WERI-Rb-1 (cell line): Measurements from ENCODE around the gene BACE2.

ENCODE experiments used
- DNase-seq: peaks from one replicate; pipeline ENCODE4 v3.0.0-alpha.2; 2020
- H3K27ac ChIP-seq: fragments of 250-450 bp; sonication (Bioruptor Pico); 2 replicates; pipeline ENCODE4 v1.5.1; 2020; ENCODE audit warnings: mild to moderate bottlenecking, moderate library complexity
- H3K27me3 ChIP-seq: fragments of 250-450 bp; sonication (Bioruptor Pico); 2 replicates; pipeline ENCODE4 v1.5.1; 2021; ENCODE audit warnings: mild to moderate bottlenecking, low read depth, moderate library complexity; ENCODE audit not compliant: insufficient read depth, severe bottlenecking
- H3K36me3 ChIP-seq: fragments of 250-450 bp; sonication (Bioruptor Pico); 2 replicates; pipeline ENCODE4 v1.5.1; 2020; ENCODE audit warnings: mild to moderate bottlenecking, moderate library complexity
- H3K4me3 ChIP-seq: 2 replicates; pipeline ENCODE4 v1.5.1; 2011; ENCODE audit warnings: low read depth, mild to moderate bottlenecking, control low read depth, low read length
- H3K9me3 ChIP-seq: fragments of 250-450 bp; sonication (Bioruptor Pico); 2 replicates; pipeline ENCODE4 v1.5.1; 2021; ENCODE audit warnings: mild to moderate bottlenecking, moderate library complexity; ENCODE audit not compliant: severe bottlenecking
- TF ChIP-seq, protein P1 (sequence below): IDR thresholded peaks from 2 replicates; pipeline ENCODE4 v1.5.1; 2011; ENCODE audit warnings: low read depth, mild to moderate bottlenecking, control low read depth, inconsistent platforms, low read length

The BACE2 gene

DNA sequence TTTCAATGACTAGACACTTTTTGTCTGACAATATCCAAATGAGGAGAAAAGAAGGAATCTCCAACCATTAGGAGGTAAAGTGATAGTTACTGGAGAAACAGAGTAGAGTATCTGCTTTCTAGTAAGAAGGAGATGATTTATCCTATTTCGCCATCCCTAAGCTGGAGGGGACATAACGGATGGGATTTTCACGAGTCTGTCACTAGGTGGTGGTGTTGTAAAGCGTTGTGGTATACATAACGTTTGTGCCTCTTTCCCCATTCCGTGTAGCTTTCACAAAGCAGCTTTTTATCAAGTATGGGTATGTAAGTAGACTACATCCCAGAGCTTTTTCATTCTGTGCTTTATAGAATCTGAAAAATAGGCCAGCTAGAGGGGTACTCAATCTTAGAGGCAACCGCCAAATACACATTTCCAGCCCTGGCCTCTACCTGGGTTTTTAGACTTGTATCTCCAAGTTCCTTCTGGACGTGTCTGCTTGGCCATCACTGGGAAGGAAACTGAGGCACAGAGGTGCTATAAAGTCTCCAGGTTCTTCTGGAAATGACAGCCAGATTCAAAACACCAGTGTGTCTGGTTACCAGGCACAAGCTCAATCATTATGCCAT lies 115.4 kb downstream of the BACE2 start:
- Histone ChIP-seq H3K4me3 (no peak overlapping the region), H3K36me3 (no peaks in the 10 kb centered on the region), H3K27ac (no peak overlapping the region), H3K9me3 (no peaks in the 10 kb centered on the region), H3K27me3 (peaks cover 3% of the 10 kb centered on the region)
- TF ChIP-seq, protein P1, sequence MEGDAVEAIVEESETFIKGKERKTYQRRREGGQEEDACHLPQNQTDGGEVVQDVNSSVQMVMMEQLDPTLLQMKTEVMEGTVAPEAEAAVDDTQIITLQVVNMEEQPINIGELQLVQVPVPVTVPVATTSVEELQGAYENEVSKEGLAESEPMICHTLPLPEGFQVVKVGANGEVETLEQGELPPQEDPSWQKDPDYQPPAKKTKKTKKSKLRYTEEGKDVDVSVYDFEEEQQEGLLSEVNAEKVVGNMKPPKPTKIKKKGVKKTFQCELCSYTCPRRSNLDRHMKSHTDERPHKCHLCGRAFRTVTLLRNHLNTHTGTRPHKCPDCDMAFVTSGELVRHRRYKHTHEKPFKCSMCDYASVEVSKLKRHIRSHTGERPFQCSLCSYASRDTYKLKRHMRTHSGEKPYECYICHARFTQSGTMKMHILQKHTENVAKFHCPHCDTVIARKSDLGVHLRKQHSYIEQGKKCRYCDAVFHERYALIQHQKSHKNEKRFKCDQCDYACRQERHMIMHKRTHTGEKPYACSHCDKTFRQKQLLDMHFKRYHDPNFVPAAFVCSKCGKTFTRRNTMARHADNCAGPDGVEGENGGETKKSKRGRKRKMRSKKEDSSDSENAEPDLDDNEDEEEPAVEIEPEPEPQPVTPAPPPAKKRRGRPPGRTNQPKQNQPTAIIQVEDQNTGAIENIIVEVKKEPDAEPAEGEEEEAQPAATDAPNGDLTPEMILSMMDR: peak; percentile 82
- peak; percentile 64 for DNase-seq

DNA sequence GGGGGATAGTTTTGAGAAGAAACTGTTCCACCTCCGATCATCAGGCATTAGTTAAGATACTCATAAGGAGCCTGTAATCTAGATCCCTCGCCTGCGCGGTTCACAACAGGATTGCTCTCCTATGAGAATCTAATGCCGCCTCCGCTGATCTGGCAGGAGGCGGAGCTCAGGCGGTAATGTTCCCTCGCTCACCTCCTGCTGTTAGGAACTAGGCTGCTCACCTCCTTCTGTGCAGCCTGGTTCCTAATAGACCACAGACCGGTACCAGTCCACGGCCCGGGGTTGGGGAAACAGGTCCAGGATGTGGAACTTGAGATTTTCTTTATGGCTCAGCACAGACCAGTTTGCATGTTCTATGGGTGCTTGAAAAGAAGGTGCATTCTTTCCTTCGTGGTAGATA lies 121.5 kb downstream of the BACE2 start:
- no peaks in the 10 kb centered on the region for H3K36me3 ChIP-seq
- no peaks in the 10 kb centered on the region for H3K27me3 ChIP-seq
- H3K27ac ChIP-seq: no peak overlapping the region
- DNase-seq: no peak
- H3K9me3 ChIP-seq: peaks cover 11% of the 10 kb centered on the region
- H3K4me3 ChIP-seq: no peak overlapping the region
- TF ChIP-seq, protein P1: no peak

DNA sequence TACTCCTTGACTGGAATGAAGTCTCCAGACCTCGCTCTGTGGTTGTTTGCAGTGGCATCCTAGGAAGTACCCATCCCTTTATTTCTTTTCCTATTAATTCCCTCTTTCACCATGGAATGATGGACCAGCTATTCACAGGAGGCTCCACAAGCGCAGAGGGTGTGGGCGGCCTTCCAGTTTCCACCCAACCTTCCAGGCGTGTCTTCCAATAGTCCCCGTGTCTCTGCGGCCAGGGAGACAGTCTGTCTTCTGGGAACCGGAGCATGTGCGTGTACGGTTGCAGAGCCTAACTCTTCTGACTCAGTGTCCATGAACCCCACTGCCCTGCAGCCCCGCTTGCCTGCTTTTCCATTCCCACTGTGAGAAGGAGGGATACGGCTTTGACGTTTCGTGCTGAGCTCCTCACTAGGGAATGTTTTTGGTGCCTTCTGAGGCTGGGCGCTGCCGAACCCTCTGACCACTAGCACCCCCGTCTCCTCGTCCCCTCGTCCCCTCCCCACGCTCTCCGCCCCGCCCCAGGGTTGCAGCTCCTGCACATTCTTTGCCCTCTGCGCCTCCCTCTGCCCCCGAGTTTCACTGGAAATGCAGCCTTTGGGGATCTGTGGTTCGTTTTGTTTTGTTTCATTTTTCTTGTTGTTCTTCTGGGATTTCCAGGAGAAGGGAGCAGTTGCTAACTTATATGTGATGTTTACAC lies 122.3 kb downstream of the BACE2 start:
- no peaks in the 10 kb centered on the region for H3K36me3 ChIP-seq
- TF ChIP-seq, protein P1: no peak
- no peak overlapping the region for H3K4me3 ChIP-seq
- H3K27me3 ChIP-seq: no peaks in the 10 kb centered on the region
- H3K27ac ChIP-seq: no peak overlapping the region
- H3K9me3 ChIP-seq: peaks cover 11% of the 10 kb centered on the region
- no peak for DNase-seq

DNA sequence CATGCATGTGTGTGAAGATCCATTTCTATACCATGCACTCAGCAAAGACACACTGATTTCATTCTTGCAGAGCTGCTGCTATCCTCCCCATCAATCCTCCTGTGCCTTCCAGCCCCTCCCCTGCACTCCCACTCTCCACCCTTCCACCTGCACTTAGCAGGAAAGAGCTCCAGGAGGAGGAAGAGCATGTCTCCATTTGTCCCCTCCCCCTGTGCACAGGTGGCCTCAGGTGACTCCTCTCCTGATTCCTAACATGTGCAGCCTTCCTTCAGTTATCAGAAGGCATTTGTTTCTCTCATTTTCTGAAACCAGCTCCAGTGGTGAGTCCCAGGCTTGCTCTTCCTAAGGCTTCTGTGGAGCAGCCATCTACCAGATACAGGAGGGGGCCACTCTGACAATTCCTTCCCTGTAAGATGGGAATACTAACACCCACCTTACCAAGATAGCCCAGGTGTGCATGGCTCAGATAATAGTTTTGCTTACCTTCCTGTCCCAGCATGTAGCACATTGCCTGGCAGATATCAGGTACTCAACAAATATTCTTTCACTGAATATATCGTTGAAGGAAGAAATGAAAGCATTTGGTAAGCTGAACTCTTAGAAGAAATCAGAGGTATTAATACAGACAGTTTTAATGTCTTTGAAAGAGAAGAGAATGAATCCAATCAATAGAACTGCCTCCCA lies 126.7 kb downstream of the BACE2 start:
- Histone ChIP-seq H3K9me3 (peaks cover 11% of the 10 kb centered on the region), H3K27me3 (no peaks in the 10 kb centered on the region), H3K27ac (no peak overlapping the region), H3K4me3 (no peak overlapping the region), H3K36me3 (no peaks in the 10 kb centered on the region)
- DNase-seq: no peak
- TF ChIP-seq, protein P1: no peak

DNA sequence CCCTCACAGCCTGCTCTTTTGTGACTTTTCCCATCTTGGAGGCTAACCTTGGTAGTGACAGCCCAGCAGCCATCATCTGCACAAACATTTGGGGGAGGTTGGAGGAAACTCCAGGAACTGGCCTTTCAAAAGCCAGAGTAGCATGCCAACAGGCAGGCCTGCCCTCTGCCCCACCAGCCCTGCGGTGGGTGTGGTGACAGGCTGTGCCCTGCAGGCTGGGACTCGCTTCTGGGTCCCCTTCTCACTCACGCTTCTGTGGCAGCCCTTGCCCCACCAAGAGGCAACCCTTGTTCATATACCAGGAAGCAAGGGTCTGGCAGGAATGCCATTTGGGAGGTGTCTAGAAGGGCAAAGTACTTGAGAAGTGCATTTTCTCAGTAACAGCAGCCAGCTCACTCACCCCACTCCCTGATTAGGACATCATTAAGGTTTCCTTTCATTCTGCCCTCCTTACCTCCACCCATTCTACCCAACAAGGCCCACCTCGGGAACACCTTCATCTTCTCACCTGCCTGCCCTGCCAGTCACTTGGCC lies 127.8 kb downstream of the BACE2 start:
- H3K4me3 ChIP-seq: no peak overlapping the region
- H3K27ac ChIP-seq: no peak overlapping the region
- no peaks in the 10 kb centered on the region for H3K36me3 ChIP-seq
- H3K27me3 ChIP-seq: no peaks in the 10 kb centered on the region
- TF ChIP-seq, protein P1: no peak
- DNase-seq: no peak
- H3K9me3 ChIP-seq: peaks cover 13% of the 10 kb centered on the region
